GM18505 (cell line): ENCODE data around the gene NINJ1.
"Not testable (repeated sequence)": the region's sequence is repeated elsewhere in the genome, so short reads cannot be mapped to it uniquely, and the experiment has no call there.

Source experiments
- ATAC-seq: cut with Tn5 transposase; IDR thresholded peaks from one replicate; pipeline ENCODE4 v1.9.1; 2021; ENCODE audit not compliant: unreplicated experiment
- POLR2A ChIP-seq: IDR thresholded peaks from 4 replicates; pipeline ENCODE4 v1.6.1; 2011; ENCODE audit warnings: borderline replicate concordance; ENCODE audit not compliant: insufficient read depth, insufficient read length; ENCODE audit errors: extremely low read depth

Gene NINJ1

DNA sequence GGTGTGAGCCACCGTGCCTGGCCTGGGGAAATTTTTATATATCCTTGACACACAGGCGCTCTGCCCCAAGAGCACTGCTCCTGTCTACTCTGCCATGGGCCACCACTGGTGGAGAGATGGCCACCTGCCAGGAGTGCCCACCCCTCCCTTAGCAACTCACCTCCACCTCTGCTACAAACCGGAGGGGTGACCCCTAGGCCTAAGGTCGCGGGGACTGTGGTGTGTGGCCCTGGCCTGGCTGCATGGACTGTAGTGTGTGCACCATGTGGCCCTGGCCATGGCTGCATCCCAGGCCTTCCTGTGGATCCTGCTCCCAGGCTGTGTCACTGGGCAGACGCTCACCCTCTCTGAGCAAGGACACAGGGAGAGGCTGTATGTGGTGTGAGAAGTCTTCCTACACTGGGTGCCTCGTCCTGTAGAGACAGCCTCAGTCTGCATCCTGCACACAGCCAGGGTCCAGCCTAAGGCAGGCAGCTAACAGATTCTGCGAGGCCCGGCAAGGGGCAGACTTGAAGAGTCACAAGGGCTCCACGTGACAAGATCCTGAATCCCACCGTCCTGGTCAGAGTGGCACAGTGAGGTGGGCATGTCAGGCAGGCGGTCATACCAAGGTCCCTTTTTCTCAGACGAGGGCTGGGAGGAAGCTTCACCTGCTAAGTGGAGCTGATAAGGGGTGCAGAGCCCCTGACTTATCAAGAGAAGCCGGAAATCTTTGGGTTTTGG is 10.3 kb downstream of the NINJ1 start:
- TF ChIP-seq POLR2A: no peak
- ATAC-seq: no peak

DNA sequence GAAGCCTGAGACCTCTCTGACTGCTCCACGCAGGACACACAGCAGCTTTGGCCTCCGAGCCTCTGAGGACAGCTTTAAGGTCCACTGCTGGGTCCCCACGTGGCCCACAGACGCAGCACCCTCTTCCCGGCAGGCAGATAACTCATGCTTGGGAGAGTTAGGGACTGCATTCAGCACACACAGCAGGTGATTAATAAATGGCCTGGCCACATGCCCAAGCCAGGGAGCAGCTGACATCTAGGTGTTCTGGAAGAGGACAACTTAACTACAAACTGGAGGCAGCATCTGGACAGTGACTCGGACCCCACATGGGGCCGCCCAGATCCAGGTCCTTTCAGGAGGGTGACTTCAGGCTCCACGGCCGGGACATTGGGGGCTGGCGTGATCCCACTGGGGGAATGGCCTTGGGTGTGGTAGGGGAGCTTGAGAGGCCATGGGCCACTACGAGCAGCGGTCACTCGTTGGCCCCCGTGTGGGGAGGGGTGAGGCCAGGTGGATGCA is 11.3 kb downstream of the NINJ1 start:
- TF ChIP-seq POLR2A: no peak
- ATAC-seq: no peak

DNA sequence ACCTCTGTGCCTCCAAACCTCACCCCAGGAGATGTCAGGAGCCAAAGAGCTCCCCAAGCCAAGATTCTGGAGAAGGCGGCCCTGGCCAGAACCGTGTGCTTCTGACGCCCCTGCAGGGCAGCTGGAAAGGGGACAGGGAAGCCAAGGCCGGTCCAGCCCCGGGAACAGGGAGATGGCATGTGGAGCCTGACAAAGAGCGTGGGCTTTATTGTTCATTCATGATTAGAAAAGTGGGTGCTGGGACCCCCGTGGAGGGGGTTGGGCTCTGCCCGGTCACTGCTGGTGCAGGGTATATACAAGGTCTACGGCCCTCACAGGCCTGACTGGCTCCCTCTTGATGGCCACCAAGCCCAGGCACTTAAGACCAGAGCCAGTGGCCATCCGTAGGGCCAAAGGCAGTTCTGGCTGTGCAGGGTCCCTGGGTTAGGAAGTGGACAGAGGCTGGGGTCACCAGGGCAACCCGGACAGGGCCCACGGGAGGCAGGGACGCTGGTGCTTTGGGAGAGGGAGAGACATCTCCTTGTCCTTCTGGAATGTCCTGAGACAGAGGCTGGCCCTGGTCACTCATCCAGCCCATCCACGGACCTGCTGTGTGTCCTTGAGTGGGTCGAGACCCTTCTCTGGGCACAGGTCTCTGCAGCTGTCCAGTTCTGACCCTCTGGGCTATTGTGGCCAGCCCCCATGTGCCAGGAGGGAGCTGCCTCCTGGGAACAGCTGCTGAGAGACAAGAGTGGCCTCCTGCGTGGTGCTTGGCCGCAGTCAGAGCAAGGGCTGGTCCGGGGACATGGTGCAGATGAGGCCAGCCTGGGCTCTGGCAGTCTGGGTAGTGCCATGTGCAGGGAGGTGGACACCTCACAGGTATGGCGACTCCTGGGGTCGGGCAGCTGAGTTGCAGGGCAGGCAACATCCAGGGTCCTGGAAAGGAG is 12.5 kb downstream of the NINJ1 start:
- no peak for TF ChIP-seq POLR2A
- ATAC-seq: no peak

DNA sequence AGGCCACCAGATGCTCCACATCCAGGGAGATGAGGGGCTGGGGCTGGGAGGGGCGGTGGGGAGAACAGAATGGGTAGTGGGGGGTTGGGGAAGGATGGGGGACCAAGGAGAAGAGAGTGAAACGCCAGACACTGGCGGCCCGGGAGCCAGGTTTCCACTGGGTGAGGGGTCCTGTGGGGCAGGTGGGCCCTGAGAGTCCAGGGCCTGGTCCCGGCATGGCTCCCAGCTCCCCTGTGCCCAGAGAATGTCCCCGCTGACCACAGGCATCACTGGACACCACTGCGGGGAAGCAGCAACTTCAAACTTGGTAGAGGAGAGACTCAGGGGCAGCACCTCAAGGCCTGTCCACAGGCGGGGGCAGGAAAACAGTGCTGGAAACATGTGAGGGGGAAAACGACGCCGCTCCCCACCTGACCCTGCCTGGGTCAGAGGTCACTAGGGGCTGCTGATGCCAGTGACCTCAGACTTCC is 13.2 kb downstream of the NINJ1 start:
- TF ChIP-seq POLR2A: no peak
- ATAC-seq: no peak

DNA sequence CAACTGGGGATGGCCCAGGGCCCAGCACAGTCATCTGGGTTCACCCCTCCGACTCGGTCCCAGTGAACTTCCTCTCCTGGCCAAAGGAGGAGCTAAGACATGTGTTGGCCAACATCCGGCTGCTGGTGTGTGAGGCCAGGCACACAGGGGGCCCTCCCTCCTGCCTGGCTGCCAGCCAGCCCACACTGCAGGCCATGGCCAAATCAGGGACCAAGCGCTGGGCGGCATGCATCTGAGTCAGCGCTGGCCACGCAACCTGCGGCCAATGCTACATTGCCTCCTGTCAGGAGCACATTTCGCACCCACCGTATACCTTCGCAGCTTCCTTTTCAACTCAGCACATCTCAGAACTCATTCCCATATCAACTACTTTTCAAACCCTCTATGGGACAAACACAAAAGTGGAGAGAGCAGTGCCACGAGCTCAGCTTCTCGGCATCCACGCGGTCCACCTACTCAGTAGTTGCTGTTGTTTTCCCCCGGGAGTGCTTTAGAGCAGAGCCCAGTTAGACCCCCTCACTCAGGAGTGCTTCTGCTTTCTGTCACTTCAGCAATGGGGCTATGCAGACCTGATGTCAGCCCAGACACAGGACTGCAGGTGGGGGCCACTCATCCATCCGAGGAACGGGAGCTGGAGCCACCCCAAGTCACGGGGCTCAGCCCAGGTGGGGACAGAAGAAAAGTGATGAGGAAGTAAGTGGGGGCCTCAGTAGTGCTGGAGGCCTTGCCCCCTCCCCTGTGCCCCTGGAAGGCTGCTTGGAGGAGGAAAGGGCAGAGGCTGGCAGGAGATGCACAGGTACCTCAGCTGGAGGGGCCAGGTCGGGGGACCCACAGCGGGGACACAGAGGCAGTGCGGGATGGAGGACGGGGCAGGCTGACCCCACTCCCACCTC is 13.9 kb downstream of the NINJ1 start:
- no peak for TF ChIP-seq POLR2A
- ATAC-seq: peak; percentile 61

DNA sequence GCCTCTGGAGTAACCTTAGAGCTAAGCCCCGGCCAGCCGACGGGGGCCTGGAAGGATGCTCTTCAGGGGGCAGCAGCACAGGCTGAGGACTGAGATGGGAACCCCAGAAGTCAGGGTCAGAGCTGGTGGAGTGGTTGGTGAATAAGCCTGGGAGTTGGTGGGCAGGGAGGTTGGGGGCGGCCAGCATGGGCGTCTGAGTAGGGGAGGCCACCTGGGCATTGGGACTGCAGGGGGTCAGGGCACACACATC is 14.4 kb downstream of the NINJ1 start:
- ATAC-seq: no peak

DNA sequence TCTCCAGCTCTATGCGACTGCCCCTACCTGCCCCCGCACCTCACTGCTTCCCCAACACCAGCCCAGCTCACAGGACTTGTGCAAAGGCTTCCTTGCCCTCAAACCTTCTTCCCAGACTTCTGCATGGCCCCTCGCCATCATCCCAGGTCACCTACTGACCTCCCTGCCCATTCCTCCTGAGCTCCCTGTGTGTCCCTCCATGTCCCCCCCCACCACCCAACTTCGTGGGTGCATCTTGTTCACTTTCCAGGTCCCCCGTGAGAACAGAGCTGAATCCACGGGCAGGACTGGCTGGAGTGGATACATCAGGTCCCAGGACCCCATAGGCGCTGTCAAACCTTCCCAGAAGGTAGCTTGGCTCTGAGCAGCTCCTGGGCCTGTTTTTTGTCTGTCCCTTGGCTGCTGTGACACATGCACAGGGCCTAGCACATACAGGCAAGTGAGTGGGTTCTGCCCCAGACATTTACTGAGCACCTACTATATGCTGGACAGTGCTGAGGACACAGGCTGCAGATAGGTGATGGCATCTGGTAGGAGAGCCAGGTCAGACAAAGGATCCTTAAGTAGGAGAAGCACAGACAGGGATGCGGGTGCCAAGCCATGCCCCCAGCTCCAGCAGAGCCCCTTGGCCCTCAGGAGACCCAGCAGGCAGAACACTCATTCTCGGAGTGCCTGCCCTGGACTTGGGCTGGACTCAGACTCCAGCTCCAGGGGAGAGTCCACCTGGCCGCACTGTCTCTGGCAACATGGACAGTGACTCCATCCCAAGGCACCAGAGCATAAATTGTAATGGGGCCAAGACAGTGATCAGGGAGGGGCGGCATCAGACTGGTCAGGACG is 15.0 kb downstream of the NINJ1 start:
- no peak for ATAC-seq
- no peak for TF ChIP-seq POLR2A

More for the DNA sequence above, 14.4 kb downstream of the NINJ1 start:
- no peak for TF ChIP-seq POLR2A

DNA sequence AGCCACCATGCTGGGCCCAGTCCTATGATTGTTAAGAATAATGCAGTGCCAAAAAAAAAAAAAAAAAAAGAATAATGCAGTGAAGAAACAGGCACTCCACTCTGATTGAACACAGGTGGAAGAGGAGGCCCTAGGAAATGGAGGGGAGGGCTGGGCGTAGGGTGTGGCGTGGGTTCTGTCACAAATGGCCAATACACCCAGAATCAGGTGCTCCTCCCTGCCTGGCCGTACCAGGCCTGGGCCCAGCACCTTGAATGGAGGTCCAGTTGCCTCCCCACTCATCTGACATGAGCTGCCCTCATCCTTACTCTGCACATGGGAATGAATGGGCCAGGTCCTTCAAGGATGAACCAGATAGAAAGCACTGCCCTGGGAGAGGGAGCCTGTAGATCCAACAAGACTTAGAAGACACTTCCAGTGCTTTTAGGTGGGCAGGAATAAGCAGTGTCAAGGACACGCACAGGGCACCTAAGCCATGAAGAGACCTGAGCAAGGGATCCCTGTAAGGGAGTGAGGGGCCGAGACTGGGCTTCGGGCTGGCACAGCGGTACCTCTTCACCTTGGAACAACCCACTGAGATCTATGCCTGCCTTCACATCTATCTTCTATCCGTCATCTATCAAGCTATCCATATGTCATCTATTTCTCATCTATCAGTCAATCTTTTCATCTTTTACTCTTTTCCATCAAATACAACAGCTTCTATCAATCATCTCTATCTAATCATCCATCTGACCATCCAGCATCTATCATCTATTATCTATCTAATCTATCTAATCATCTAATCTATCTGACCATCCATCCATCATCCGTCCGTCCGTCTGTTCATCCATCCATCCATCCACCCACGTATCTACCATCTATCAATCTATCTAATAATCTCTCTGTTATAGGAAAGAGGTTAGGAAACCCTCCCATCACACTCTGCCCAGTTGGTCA is 15.9 kb downstream of the NINJ1 start:
- no peak for TF ChIP-seq POLR2A
- no peak for ATAC-seq

DNA sequence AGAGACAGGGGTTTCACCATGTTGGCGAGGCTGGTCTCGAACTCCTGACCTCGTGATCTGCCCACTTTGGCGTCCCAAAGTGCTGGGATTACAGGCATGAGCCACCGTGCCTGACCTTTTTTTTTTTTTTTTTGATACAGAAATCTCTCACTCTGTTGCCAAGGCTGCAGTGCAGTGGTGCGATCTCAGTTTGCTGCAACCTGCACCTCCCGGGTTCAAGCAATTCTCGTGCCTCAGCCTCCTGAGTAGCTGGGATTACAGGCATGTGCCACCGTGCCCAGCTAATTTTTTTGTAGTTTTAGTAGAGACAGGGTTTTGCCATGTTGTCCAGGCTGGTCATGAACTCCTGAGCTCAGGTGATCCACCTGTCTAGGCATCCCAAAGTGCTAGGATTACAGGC is 16.5 kb downstream of the NINJ1 start:
- ATAC-seq: not testable (repeated sequence)

DNA sequence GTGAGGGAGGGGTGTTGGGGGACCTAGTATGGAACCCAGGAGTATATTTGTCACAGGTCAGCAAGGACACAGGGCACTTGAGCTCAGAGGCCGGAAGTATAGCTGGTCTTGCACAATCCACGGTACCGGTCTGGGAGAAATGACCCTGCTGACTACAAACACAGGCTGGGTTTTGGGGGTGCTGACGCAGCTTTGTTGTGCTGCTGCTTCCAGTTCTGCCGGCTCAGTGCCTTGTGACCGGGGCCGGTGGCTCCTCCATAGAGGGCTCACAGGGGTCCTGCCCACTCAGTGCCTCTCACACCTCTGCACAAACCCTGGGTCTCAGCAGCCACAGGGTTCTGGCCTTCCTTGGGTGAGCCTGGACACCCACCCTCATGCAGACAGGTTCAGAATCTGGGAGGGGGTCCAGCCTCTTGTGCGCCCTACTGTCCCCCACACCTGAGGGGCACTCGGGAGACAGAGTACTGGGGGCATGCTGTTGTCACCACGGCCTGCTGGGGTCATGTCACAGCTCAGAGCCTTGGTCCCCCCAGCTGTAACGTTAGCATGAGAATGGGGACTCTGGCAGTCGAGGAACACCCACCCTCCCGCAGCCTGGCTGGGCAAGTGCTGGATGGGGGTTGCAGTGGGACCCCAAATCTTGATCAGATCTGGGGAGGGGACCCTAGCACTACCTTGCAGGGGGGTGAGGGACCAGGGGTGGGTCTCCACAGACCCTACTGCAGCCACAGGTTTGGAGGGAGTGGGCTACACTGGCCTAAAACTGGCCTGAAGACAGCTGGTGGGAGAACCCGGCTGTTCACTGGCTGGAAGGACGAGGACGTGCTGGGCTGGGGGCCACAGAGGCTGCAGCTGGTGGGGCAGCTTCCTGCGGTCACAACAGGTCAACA is 17.7 kb downstream of the NINJ1 start:
- no peak for TF ChIP-seq POLR2A
- ATAC-seq: no peak

DNA sequence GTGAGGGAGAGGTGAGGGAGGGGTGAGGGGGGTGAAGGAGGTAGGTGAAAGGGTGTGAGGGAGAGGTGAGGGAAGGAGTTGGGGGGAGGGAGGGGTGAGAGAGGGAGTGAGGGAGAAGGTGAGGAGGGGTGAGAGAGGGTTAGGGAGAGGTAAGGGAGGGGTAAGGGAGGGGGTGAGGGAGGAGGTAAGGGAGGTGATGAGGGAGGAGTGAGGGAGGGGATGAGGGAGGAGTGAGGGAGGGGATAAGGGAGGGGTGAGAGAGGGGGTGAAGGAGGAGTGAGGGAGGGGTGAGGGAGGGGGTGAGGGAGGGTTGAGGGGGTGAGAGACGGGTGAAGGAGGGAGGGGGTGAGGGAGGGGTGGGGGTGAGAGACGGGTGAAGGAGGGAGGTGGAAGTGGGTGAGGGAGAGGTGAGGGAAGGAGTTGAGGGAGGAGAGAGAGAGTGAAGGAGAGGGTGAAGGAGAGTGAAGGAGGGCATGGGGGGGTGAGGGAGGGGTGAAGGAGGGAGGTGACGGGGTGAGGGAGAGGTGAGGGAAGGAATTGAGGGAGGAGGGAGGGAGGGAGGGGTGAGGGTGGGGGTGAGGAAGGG is 18.5 kb downstream of the NINJ1 start:
- no peak for ATAC-seq
- TF ChIP-seq POLR2A: no peak

DNA sequence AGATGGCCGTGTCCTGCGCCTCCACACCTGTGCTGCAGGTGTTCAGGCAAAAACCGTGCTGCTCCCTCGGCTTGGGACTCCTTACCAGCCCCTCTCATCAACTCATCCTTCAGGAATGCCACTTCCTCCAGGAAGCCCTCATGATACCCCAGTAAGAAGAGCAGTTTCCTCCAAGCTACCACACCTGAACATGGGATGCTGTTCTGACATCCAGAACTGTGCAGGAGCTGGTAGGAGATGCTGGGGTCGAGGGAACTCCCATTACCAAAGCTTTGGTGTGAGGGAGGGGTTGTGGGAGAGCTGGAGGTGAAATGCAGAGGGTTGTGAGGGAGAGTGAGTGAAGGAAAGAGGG is 19.1 kb downstream of the NINJ1 start:
- ATAC-seq: no peak
- TF ChIP-seq POLR2A: no peak
